ENCODE measurements around the gene CT83.

- TF ChIP-seq CTCF (conservative IDR thresholded peaks at IDR 0.05; ENCODE audit: low read length) = no peak
- no peak for TF ChIP-seq EZH2phosphoT487 (IDR thresholded peaks at IDR 0.05; ENCODE audit: borderline replicate concordance)
Observed at GRCh38 chrX:116413273-116413672, 49.5 kb downstream of the CT83 start.
